Activated naive CD4-positive, alpha-beta T cell treated with anti-CD3 and anti-CD28 coated beads, Interleukin-2, amount 50 U/mL, for 24 hours (primary cell): ENCODE data around the gene ENPP3.
"Not testable (repeated sequence)": the region's sequence is repeated elsewhere in the genome, so short reads cannot be mapped to it uniquely, and the experiment has no call there.

Experiments
- H3K27ac Mint-ChIP-seq: one replicate; pipeline ENCODE4 v1.8.0; 2021; ENCODE audit warnings: mild to moderate bottlenecking, mixed read lengths
- H3K27me3 Mint-ChIP-seq: one replicate; pipeline ENCODE4 v1.8.0; 2021; ENCODE audit warnings: mixed read lengths
- H3K36me3 Mint-ChIP-seq: one replicate; pipeline ENCODE4 v1.8.0; 2021; ENCODE audit warnings: mixed read lengths
- H3K4me1 Mint-ChIP-seq: one replicate; pipeline ENCODE4 v1.8.0; 2021; ENCODE audit warnings: mixed read lengths
- H3K4me3 Mint-ChIP-seq: one replicate; pipeline ENCODE4 v1.8.0; 2021; ENCODE audit warnings: mild to moderate bottlenecking, mixed read lengths
- H3K9me3 Mint-ChIP-seq: one replicate; pipeline ENCODE4 v1.8.0; 2021; ENCODE audit warnings: mixed read lengths

Gene ENPP3

DNA sequence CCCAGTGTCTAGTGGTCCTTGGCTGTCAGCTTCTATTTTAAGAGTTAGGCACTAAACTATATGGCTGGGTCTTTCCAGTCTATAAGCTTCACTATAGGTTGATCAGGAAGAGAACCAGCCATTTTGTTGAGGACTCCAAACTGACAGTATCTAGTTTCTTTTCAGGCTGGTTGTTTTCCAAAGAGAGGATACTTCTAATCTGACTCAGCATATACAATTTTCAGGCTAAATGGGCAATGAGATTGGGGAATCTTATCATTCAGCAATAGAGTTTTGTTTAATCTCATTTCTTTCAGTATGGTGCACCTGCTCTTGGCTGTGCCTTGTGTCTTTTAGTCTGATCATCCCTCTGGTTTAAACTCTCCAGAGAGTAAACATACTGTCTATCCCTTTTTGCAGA is 94.1 kb downstream of the ENPP3 start:
- Mint-ChIP-seq H3K27ac (no peak overlapping the region), H3K4me3 (no peak overlapping the region), H3K4me1 (no peaks in the 10 kb centered on the region), H3K9me3 (no peaks in the 10 kb centered on the region), H3K27me3 (no peaks in the 10 kb centered on the region), H3K36me3 (peaks cover 6% of the 10 kb centered on the region)

GRCh38 chr6:131733376-131734016 is 96.4 kb downstream of the ENPP3 start:
- Mint-ChIP-seq H3K9me3 (no peaks in the 10 kb centered on the region), H3K4me1 (no peaks in the 10 kb centered on the region), H3K4me3 (no peak overlapping the region), H3K27me3 (no peaks in the 10 kb centered on the region), H3K27ac (no peak overlapping the region), H3K36me3 (peaks cover 2% of the 10 kb centered on the region)

DNA sequence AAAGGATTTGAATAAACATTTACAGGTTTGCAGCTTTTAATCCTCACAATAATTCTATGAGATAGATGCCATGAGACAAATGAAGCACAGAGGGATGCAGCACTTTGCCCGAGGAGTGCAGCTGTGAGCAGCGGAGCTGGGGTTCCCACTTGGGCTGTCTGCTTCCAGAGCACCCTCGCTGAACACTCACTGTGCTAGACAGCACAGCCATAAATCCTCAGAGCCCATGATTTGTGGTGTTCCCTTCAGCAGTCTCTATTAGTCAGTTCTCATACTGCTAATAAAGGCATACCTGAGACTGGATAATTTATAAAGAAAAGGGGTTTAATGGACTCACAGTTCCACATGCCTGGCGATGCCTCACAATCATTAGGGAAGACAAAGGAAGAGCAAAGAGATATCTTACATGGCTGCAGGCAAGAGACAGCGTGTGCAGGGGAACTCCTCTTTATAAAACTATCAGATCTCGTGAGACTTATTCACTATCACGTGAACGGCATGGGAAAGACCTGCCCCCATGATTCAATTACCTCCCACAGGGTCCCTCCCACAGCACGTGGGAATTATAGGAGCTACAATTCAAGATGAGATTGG is 99.0 kb downstream of the ENPP3 start:
- Mint-ChIP-seq H3K27ac (no peak overlapping the region), H3K36me3 (peaks cover under 1% of the 10 kb centered on the region), H3K9me3 (no peaks in the 10 kb centered on the region), H3K27me3 (no peaks in the 10 kb centered on the region), H3K4me1 (no peaks in the 10 kb centered on the region), H3K4me3 (no peak overlapping the region)

- no peak overlapping the region for H3K4me3 Mint-ChIP-seq
- no peaks in the 10 kb centered on the region for H3K9me3 Mint-ChIP-seq
- H3K27me3 Mint-ChIP-seq, result no peaks in the 10 kb centered on the region
- H3K27ac Mint-ChIP-seq, result no peak overlapping the region
- no peaks in the 10 kb centered on the region for H3K4me1 Mint-ChIP-seq
- no peaks in the 10 kb centered on the region for H3K36me3 Mint-ChIP-seq
Measured at GRCh38 chr6:131736811-131737210, 99.7 kb downstream of the ENPP3 start.

- no peaks in the 10 kb centered on the region for H3K9me3 Mint-ChIP-seq
- H3K4me1 Mint-ChIP-seq, result no peaks in the 10 kb centered on the region
- H3K27ac Mint-ChIP-seq, result no peak overlapping the region
- no peaks in the 10 kb centered on the region for H3K27me3 Mint-ChIP-seq
- no peak overlapping the region for H3K4me3 Mint-ChIP-seq
- peaks cover 2% of the 10 kb centered on the region for H3K36me3 Mint-ChIP-seq
Measured at GRCh38 chr6:131739136-131739535, 102.0 kb downstream of the ENPP3 start.

DNA sequence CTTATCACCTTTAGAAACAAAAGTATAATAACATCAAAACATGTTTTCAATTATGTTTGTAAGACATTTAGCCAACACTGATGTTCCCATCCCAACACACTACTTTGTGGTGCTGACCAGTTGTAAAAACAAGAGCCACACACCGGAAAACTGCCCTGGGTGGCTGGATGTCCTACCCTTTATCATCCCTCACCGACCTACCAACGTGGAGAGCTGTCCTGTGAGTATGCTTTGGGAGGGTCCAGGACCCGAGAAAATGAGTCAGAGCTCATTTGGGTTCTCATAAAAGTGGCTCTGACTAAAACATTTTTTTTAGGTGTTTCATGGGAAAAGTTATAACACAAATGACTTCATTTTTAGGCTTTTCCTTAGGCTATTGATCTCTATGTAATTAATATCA is 103.1 kb downstream of the ENPP3 start:
- Mint-ChIP-seq H3K36me3 (peaks cover 2% of the 10 kb centered on the region), H3K4me1 (no peaks in the 10 kb centered on the region), H3K4me3 (no peak overlapping the region), H3K27ac (no peak overlapping the region), H3K27me3 (no peaks in the 10 kb centered on the region), H3K9me3 (no peaks in the 10 kb centered on the region)

- peaks cover 2% of the 10 kb centered on the region for H3K36me3 Mint-ChIP-seq
- no peak overlapping the region for H3K27ac Mint-ChIP-seq
- H3K27me3 Mint-ChIP-seq, result no peaks in the 10 kb centered on the region
- H3K4me1 Mint-ChIP-seq, result no peaks in the 10 kb centered on the region
- no peaks in the 10 kb centered on the region for H3K9me3 Mint-ChIP-seq
- H3K4me3 Mint-ChIP-seq, result no peak overlapping the region
Measured at GRCh38 chr6:131741688-131742393, 104.7 kb downstream of the ENPP3 start.

- no peak overlapping the region for H3K27ac Mint-ChIP-seq
- peaks cover 2% of the 10 kb centered on the region for H3K36me3 Mint-ChIP-seq
- H3K4me1 Mint-ChIP-seq, result no peaks in the 10 kb centered on the region
- H3K27me3 Mint-ChIP-seq, result no peaks in the 10 kb centered on the region
- H3K9me3 Mint-ChIP-seq, result no peaks in the 10 kb centered on the region
- no peak overlapping the region for H3K4me3 Mint-ChIP-seq
Measured at GRCh38 chr6:131744432-131745287, 107.6 kb downstream of the ENPP3 start.

GRCh38 chr6:131745476-131745875 is 108.4 kb downstream of the ENPP3 start:
- Mint-ChIP-seq H3K36me3 (peaks cover 2% of the 10 kb centered on the region), H3K27ac (no peak overlapping the region), H3K4me1 (no peaks in the 10 kb centered on the region), H3K4me3 (no peak overlapping the region), H3K27me3 (no peaks in the 10 kb centered on the region), H3K9me3 (no peaks in the 10 kb centered on the region)

DNA sequence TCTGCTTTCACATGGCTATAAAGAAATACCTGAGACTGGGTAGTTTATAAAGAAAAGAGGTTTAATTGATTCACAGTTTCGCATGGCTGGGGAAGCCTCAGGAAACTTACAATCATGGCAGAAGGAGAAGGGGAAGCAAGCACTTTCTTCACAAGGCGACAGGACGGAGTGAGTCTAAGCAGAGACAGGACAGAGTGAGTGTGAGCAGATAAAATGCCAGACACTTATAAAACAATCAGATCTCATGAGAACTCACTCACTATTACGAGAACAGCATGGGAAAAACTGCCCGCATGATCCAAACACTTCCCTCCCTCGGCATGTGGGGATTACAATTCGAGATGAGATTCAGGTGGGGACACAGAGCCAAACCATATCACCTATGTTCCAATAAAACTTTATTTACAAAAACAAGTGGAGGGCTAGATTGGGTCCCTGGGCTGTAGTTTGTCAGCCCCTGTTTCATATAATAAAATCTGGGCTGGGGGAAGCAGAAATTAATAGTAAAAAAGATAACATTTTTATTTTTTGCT is 110.8 kb downstream of the ENPP3 start:
- Mint-ChIP-seq H3K4me3 (no peak overlapping the region), H3K4me1 (no peaks in the 10 kb centered on the region), H3K9me3 (no peaks in the 10 kb centered on the region), H3K27ac (no peak overlapping the region), H3K36me3 (no peaks in the 10 kb centered on the region), H3K27me3 (peaks cover under 1% of the 10 kb centered on the region)

DNA sequence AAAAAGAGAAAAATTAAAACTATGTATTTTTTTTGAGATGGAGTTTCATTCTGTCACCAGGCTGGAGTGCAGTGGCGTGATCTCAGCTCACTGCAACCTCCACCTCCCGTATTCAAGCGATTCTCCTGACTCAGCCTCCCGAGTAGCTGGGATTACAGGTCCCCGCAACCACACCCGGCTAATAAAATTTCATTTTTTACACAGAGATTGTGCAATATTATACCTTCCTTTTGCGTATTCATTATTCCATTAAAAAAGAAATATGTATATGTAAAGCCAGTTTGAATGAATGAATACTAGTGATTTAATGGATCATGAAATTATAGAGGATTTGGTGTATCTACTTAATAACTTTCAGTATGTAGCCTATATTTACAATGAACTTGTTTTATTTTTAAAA is 111.9 kb downstream of the ENPP3 start:
- Mint-ChIP-seq H3K27ac (no peak overlapping the region), H3K4me1 (no peaks in the 10 kb centered on the region), H3K36me3 (no peaks in the 10 kb centered on the region), H3K4me3 (no peak overlapping the region), H3K9me3 (no peaks in the 10 kb centered on the region), H3K27me3 (peaks cover 3% of the 10 kb centered on the region)

GRCh38 chr6:131751012-131751715 is 114.1 kb downstream of the ENPP3 start:
- not testable (repeated sequence) for H3K27ac Mint-ChIP-seq, H3K27me3 Mint-ChIP-seq, H3K4me1 Mint-ChIP-seq, H3K4me3 Mint-ChIP-seq, H3K9me3 Mint-ChIP-seq, H3K36me3 Mint-ChIP-seq

- Mint-ChIP-seq H3K36me3 (no peaks in the 10 kb centered on the region), H3K27ac (no peak overlapping the region), H3K9me3 (no peaks in the 10 kb centered on the region), H3K4me3 (no peak overlapping the region), H3K27me3 (peaks cover 8% of the 10 kb centered on the region), H3K4me1 (no peaks in the 10 kb centered on the region)
Measured at GRCh38 chr6:131754088-131754487, 117.0 kb downstream of the ENPP3 start.

DNA sequence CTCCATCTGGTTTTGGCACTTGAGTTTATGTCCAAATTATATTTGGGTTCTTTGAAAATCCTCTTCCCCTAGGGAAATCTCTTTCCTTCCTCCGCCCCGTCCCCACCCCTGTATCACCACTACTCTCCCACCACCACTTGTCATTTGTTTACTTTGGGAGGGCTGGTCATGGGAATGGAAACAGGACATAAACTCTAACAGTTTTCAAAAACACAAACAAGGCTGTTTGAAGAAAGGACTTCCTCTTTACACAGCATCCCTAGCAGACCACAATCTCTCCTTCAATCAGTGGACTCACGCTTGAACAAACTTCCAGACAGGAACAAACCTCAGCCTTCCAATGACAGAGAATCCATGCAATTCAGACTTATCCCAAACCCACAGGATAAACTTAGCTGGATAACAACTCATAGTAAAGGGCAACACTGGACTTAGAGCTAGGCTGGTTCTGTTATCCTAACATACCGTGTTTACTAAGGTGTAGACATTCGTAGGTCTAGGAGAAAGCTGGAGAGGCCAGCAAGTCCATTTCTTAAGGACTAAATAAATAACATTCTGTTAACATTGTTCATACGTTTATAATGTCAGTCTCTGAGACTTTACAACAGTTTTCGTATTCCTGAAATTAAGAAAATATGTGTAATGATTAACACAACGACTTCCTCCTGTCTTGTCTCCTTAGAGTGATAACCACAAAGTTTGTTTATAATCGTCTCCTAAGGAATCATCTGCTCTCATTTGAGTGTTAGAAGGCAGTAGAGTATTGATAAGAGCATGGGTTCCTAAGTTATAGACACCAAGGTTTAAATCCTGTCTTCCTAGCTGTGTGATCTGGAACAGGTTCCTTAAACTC is 117.8 kb downstream of the ENPP3 start:
- Mint-ChIP-seq H3K27me3 (peaks cover 8% of the 10 kb centered on the region), H3K4me3 (no peak overlapping the region), H3K36me3 (no peaks in the 10 kb centered on the region), H3K9me3 (no peaks in the 10 kb centered on the region), H3K4me1 (no peaks in the 10 kb centered on the region), H3K27ac (no peak overlapping the region)
